Upper lobe of right lung (tissue), 1 donor: ENCODE measurements around the gene ELAC2. TPM values are rescaled to one million over a fixed set of nuclear protein-coding genes. Genes with fewer than 3 reads are reported as not detected.

Experiments
- ATAC-seq: fragments of 200-7000 bp; cut with Tn5 transposase; one replicate; pipeline ENCODE4 v1.9.1; 2020; ENCODE audit warnings: mild to moderate bottlenecking, moderate library complexity
- DNase-seq: peaks from one replicate; pipeline ENCODE4 v3.0.0-alpha.2; 2020
- H3K27ac ChIP-seq: fragments of 200-600 bp; one replicate; pipeline ENCODE4 v1.8.0; 2022
- H3K27me3 ChIP-seq: fragments of 200-600 bp; one replicate; pipeline ENCODE4 v1.8.0; 2022; ENCODE audit warnings: mild to moderate bottlenecking
- H3K36me3 ChIP-seq: fragments of 200-600 bp; one replicate; pipeline ENCODE4 v1.8.0; 2022
- H3K4me1 ChIP-seq: fragments of 200-600 bp; one replicate; pipeline ENCODE4 v1.8.0; 2022
- H3K4me3 ChIP-seq: fragments of 200-600 bp; one replicate; pipeline ENCODE4 v1.8.0; 2022; ENCODE audit warnings: mild to moderate bottlenecking
- H3K9me3 ChIP-seq: fragments of 200-600 bp; one replicate; pipeline ENCODE4 v1.8.0; 2022
- CTCF ChIP-seq: fragments of 200-600 bp; IDR thresholded peaks from one replicate; pipeline ENCODE4 v1.8.0; 2022; ENCODE audit warnings: antibody characterized with exemption
- intact Hi-C: fragments of 100-400 bp; cut with DNase I; formaldehyde crosslinking; loops from one replicate; pipeline ENCODE4 v1.11.0; 2022
- total RNA-seq: library from RNA; stranded (reverse); fragmentation: NEBNext Ultra II Directional; extraction: Animal tissue kit (Norgen Biotek cat#: 25700); gene quantifications from one replicate; pipeline ENCODE4 v1.2.1, GENCODE V29; 2021
- donor health status: DM: no; HTN: yes; CAD: no; lungs with severe emphysema.

The ELAC2 gene
- total RNA-seq, 1 donor from 2014 or later, result 35.3 TPM

- Histone ChIP-seq H3K27me3 (no peaks in the 10 kb centered on the region), H3K4me1 (no peaks in the 10 kb centered on the region), H3K36me3 (peaks cover 99% of the 10 kb centered on the region), H3K9me3 (no peaks in the 10 kb centered on the region), H3K27ac (no peak overlapping the region), H3K4me3 (no peak overlapping the region)
- no peak for DNase-seq
- ATAC-seq, result no peak
- intact Hi-C loops, result no loop called here
- no peak for TF ChIP-seq CTCF
Measured at GRCh38 chr17:13004336-13004735, 13.5 kb downstream of the ELAC2 start.

- Histone ChIP-seq H3K9me3 (no peaks in the 10 kb centered on the region), H3K27me3 (no peaks in the 10 kb centered on the region), H3K27ac (no peak overlapping the region), H3K36me3 (peaks cover 99% of the 10 kb centered on the region), H3K4me3 (no peak overlapping the region), H3K4me1 (no peaks in the 10 kb centered on the region)
- ATAC-seq (no peak), DNase-seq (no peak)
- intact Hi-C loops, result no loop called here
- no peak for TF ChIP-seq CTCF
Measured at GRCh38 chr17:13003927-13004326, 13.9 kb downstream of the ELAC2 start.

- DNase-seq (no peak), ATAC-seq (peak; percentile 35)
- peak; percentile 3 for TF ChIP-seq CTCF
- no peak overlapping the region for H3K27ac ChIP-seq
- intact Hi-C loops, result no loop called here
- H3K27me3 ChIP-seq, result no peaks in the 10 kb centered on the region
- H3K9me3 ChIP-seq, result no peaks in the 10 kb centered on the region
- no peak overlapping the region for H3K4me3 ChIP-seq
- no peaks in the 10 kb centered on the region for H3K4me1 ChIP-seq
- peaks cover 99% of the 10 kb centered on the region for H3K36me3 ChIP-seq
Measured at GRCh38 chr17:13003454-13003851, 14.4 kb downstream of the ELAC2 start.

- DNase-seq, result peak; percentile 77
- no peaks in the 10 kb centered on the region for H3K9me3 ChIP-seq
- H3K4me1 ChIP-seq, result no peaks in the 10 kb centered on the region
- H3K27ac ChIP-seq, result no peak overlapping the region
- peak; percentile 85 for ATAC-seq
- TF ChIP-seq CTCF, result peak; percentile 84
- H3K4me3 ChIP-seq, result no peak overlapping the region
- no peaks in the 10 kb centered on the region for H3K27me3 ChIP-seq
- H3K36me3 ChIP-seq, result peaks cover 99% of the 10 kb centered on the region
- intact Hi-C loops, result no loop called here
Measured at GRCh38 chr17:13002761-13003453, 14.9 kb downstream of the ELAC2 start.

GRCh38 chr17:13001991-13002615 is 15.7 kb downstream of the ELAC2 start:
- H3K4me3 ChIP-seq, result no peak overlapping the region
- intact Hi-C loops, result no loop called here
- no peaks in the 10 kb centered on the region for H3K27me3 ChIP-seq
- ATAC-seq (no peak), DNase-seq (no peak)
- H3K4me1 ChIP-seq, result no peaks in the 10 kb centered on the region
- H3K36me3 ChIP-seq, result peaks cover 99% of the 10 kb centered on the region
- no peak overlapping the region for H3K27ac ChIP-seq
- TF ChIP-seq CTCF, result no peak
- H3K9me3 ChIP-seq, result no peaks in the 10 kb centered on the region
